HG02884 (cell line): Measurements from ENCODE around the gene SPRED2.

Source experiments
- ATAC-seq: cut with Tn5 transposase; IDR thresholded peaks from one replicate; pipeline ENCODE4 v1.9.1; 2021; ENCODE audit warnings: mild to moderate bottlenecking, moderate library complexity; ENCODE audit not compliant: unreplicated experiment

SPRED2 gene

DNA sequence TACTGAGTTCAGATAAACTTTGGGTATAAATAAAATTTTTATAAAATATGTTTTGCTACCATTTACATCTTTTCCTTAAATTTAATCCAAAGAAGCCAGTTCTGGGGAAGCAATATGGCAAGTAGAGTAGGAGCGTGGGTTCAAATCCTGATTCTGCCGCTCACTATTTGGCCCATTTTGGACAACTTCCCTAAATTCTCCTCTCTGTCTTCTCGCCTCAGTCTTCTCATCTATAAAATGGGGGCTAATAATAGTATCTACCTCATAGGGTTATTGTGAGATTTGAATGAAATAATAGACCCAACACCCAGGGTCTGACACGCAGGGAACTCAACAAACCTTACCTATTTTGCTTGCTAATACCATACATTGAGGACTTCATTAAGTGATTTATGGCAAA, 145.0 kb downstream of the SPRED2 start:
- no peak for ATAC-seq

DNA sequence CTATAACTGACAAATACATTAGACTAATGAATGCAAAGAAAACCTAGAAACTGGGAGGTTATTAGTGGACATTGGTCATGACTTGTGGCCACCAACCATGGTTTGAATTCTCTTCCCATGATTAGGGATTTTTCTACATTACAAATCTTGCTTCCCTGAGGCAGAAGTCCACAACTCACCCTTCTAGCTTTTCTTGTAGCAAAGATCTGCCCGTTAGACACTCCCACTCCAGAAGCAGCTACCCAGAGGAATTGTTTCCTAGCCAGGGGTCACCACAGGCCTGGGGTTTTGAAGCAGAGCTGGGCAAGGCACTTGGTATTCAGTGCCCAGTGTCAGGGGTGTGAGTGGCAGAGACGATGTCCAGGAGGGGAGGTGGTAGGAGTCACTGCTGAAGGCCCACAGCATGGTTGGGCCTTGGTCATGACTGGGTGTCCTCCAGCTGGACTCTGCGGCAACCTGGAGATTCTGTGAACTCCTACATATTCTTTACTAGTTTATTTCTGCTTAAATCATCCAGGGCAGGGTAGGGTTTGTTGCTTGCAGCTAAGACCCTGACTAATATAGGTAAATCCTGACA, 149.8 kb downstream of the SPRED2 start:
- ATAC-seq = no peak

DNA sequence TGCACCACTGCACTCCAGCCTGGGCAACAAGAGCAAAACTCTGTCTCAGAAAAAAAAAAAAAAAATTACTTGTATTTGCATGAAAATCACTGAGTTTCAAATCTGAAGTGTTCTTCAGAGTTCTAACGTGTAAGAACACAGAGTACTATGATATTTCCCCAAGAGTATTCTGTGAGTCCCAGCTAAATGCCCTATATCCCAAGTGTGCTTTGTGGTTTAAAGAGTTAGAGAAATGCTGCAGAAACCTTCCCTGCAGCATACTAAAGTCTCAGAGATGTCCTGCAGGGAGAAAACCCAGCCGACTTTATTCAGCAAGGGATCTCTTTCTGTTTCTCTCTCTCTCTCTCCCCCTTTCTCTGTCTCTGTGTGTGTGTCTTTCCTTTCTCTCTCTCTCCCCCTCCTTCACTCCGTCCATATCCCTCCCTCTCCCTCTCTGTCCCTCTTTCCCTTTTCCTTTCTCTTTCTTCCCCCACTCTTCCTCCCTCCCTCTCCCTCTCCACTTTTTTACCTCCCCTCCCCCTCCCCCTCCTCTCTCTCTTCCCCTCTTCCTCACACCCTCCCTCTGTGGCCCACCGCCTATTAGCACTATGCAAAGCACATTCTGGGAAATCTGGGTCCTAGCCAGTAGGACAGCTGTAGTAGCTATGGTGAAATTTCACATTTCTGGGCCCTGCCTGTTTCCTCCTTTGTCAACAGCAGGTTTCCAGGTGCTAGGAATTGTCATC, 150.6 kb downstream of the SPRED2 start:
- no peak for ATAC-seq

DNA sequence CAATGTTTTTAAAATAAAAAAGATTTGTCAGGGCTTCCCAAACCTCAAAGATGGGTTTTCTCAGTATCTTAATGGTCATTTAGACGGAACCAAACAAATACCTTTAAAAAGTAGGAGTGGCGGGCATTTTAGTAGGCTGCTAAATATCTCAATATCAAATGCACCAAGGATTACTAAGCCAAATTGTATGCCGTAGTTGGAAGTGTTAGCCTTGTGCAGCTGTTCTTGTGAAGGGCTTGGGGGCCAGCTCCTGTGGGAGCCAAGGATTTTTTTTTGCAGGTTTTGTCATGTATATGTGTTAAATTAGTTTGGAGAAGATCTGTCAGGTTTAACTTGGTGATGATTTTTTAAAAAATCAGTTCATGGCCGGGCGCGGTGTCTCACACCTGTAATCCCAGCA, 152.6 kb downstream of the SPRED2 start:
- ATAC-seq = no peak

DNA sequence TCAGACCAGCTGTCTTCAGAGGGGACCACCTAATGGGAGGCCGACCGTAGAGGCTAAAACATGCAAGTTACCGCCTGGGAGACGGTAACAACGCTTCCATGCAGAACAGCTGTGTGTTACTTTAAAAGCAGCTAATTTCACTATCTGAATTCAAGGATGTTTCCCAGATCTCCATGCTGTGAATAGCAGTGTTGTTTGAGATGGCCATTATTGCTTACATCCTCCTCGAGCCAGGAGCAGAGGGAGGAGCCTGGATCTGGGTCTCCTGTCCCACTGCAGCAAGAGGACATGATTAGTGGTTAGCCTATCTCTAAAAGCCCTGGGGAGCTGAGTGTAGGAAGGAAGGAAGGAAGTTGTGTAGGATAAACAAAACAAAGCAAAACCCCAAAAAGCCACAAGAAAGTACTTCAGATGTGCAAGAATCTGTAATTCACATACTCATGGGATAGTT, 153.8 kb downstream of the SPRED2 start:
- no peak for ATAC-seq

DNA sequence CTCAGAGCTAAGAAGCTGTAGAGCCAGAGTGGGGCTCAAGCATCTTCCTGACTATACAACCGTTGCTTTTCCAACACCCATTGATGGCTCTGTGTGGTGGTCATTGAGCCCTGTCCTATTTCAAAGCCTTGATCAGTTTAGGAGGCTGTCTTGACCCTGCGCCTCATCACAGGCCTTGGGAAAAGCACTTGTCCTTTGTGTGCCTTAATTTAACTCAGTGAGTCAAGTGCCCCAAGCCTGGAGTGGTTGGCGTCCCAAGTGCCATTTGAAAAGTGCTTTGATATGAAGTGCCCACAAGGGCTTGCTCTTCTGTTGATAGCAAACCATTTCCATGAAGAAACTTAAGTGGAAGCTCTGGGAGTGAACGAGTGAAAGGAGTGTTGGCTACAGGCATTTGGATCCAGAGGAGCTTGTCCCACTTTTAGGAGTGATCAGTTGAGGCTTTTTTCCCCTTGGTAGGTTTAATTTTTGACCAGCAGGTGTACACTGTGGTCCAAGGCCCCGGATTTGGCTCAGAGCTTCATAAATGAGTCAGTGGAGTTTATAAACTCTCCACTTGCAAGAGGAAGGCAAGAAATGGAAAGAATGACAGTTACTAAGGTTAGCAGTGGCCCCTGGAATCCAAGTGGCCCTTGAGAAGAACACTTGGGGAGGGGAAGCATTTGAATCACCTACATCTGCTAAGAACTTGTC, 154.5 kb downstream of the SPRED2 start:
- ATAC-seq = no peak

DNA sequence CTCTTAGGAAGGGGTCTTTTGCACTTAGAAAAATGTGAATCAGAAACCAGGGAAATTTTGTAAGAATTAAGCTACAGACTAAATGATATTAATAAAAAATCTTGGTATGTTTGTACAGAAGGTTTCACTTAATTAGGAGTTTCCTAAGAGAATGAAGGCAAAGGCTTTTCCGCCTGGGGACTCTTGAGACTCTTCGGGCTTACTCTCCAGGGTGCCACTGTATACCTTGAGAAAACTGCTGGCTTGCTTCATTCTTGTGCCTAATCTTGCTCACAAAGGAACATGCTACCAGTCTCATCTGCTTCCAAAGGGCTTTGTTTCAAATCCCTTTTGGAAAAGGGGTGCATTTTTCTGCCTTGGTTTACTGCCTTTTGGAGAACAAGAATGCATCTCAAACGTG, 155.3 kb downstream of the SPRED2 start:
- no peak for ATAC-seq

DNA sequence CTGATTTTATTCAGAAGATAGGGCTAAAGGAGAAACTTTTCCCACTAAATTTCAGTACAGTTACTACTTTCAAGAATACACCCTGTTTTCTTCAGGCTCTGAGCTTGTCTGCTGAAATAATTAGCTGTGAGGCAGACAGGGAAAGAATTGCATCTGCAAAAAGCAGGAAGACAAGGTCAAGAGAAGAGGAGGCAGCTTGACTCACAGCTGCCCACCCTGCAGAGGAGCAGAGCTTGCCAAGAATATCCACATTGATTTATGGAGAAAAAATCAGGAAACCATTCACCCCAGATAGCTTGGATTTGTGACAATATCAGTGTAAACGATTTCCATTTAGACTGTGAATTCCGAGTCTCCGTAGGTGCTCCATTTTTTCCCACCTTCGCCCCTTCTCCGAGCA, 155.8 kb downstream of the SPRED2 start:
- ATAC-seq = no peak

DNA sequence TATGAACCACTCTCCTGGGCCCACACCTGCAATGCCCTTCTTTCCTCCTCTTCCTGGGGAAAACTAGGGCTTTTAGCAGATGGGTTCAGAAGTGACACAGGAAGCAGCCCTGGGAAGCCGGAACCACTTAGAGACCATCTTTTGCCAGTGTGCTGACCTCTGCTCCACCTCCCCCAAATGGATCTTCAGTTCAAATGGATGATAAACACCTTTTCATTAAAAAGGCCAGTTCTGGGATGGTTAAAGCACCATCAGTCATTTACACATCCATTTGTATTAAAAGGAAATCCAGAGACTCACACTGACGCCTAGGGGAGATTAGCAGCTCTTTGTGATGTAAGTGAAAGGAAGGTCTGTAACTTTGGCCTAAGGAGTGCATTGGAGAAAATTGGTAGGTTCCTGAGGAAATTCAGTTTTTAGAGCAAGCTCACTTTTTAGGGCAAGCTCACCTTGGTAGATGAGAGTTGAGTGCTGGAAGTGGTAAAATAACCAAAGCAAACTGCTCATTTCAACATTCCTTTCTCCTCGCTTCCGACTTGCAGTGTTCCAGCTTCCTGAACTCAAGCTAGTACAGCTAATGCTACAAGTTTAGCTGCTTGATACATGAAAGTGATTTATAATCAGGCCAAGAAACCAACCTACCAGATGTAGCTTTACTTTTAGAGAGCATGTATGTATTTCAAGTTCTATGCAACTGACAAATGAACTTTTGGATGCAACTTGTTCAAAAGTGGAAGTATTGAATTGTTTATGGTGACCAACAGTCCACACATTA, 157.1 kb downstream of the SPRED2 start:
- ATAC-seq = no peak

DNA sequence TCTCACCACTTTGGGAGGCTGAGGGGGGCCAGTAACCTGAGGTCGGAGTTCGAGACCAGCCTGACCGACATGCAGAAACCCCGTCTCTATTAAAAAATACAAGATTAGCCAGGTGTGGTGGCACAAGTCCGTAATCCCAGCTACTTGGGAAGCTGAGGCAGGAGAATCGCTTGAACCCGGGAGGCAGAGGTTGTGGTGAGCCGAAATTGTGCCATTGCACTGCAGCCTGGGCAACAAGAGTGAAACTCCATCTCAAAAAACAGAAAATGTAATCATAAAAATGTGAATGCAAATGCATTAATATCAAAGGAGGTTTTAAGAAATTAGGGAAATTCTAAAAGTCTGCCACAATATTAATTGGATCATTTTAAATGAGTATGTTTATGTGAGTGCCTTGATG, 159.1 kb downstream of the SPRED2 start:
- no peak for ATAC-seq

DNA sequence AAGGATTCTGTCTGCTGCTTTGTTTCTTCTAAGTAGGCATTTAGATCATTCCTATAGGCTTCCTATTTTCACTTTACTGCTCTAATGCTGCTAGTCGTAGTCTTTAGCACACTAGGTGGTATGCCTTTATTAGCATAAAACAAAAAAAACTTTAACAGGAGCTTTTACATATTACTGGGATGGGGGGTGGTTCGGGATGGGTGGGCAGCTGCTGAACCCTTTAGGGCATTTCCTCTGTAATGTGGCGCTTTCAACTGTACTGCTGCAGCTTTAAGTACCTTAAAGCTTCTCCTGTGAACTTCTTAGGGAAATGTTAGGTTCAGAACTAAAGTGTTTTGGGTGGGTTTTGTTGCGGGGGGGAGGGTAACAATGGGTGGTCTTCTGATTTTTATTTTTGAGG, 163.4 kb downstream of the SPRED2 start:
- no peak for ATAC-seq

DNA sequence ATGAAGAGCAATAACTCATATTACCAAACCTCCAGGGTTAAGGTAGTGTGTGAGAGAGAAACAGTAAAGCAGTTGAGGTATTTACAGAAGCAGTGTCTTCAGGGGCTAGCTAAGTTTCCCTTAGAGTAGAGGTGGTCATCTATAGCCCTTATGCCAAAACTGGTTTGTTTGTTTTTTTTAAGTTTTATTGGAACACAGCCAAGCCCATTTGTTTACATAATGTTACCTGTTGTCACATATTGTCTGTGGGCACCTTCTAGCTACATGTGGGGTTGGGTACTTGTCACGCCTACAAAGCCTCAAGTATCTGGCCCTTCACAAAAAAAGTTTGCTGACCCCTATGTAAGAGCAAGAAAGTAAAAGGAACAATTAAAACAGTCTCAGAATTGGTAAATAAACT, 165.4 kb downstream of the SPRED2 start:
- no peak for ATAC-seq

DNA sequence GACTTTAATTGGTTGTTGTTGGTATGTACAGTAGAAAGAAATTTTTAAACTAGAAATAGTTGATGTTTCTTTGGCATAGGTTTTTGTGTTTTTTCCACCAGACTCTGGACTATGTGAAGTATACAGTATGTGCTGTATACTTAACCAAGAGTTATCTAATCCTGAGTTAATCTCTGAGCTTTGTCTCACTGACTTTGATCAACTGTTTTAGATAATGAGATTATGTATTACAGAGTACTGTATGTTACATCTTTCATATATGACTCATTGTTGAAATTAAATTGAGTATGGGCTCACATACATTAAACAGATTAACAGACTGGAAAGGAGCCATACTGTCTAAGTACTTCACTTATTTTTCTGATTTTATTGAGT, 166.7 kb downstream of the SPRED2 start:
- no peak for ATAC-seq

DNA sequence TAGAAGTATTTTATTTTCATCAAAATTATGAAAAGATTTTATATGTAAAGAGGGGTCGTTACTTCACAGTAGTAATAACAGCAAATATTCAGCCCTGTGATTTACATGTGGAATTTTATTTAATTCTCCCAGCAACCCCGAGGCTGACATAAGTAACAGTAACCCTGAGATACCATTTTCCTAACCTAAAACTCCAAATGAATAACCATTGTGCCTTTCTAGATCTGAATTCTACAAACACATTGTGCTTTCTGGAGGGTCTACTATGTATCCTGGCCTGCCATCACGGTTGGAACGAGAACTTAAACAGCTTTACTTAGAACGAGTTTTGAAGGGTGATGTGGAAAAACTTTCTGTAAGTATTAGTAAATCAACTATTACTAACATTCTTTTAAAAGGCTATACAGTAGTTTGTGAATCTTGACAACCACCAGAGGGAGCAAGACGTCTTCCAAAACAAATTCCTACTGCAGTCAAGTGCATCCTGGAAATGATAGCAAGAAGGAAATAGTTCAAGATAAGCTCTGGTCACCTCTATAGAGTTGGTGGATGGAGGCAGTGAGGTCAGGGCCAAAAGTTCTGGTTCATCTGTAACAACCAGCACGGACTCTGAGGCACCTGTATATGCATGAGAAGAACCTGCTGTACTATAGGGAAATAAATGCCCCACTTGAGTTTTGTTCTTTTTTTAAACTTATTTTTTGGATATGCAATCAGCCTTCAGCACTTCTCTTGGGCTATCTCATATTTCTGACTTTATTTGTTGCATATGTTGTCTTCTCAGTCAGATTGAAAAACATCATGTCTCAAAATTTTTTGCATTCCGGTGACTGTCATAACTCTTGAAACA, 167.4 kb downstream of the SPRED2 start:
- ATAC-seq = no peak

DNA sequence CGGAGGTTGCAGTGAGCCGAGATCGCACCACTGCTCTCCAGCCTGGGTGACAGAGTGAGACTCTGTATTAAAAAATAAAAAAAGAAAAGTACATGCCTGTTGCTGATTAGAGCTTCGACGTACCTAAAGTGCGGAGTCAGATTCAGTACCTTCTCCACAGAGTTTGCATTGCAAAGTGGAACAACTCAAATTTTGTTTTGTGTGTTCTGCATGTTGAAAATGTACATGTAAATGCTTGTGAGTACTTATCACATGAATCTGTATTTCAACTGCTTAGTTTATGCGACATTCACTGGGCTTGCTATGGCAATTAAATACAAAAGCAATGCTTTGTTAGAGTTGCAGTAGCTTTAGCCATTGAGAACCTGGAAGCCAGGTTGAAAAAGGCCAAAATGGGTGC, 168.4 kb downstream of the SPRED2 start:
- no peak for ATAC-seq

DNA sequence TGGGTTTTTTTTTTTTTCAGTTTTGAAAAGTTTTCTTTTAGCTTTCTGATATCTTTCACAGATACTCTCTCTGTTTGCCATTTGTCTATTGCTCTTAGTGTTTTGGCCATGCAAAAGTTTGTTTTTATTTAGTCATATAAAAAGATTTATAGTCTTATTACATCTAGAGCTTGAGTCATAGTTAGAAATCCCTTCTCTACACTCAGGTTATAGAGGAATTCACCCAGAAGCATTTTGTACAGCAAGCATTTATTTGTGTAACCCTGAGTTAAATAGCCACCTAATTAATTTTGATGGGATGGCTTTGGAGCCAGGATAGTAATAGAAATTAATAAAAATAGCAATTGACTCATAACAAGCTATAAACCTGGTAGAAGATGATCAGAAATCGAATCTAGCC, 169.1 kb downstream of the SPRED2 start:
- ATAC-seq = no peak

DNA sequence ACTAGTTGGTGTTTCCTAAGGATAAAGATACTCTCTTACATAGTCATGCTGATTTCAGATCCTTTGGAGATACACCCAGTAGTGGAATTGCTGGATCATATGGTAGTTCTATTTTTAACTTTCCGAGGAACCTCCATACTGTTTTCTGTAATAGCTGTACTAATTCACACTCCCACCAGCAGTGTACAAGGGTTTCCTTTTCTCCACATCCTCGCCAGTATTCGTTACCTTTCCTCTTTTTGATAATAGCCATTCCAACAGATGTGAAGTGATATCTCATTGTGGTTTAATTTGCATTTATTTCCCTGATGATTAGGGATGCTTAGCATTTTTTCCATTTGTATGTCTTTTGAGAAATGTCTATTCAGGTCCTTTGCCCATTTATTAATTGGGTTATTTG, 170.7 kb downstream of the SPRED2 start:
- ATAC-seq = no peak
